HCT116 (cell line): ENCODE data around the gene OR10G7. TPM values are rescaled to one million over a fixed set of nuclear protein-coding genes. Genes with fewer than 3 reads are reported as not detected.

Source experiments
- ATAC-seq: fragments of 200-7000 bp; cut with Tn5 transposase; 2 replicates; pipeline ENCODE4 v1.9.1; 2020; ENCODE audit warnings: mild to moderate bottlenecking, moderate library complexity
- BruUV-seq: library from RNA; stranded (reverse); fragments of 400-500 nt; replicated peaks from 2 replicates; lab custom pipeline; 2021; lab: Mats Ljungman, UMichigan
- CTCF ChIA-PET: fragments of 300-600 bp; sonication (Branson Sonifier 250); formaldehyde crosslinking; loops from one replicate; lab custom pipeline; 2021; ENCODE audit warnings: antibody characterized with exemption; lab: Charles Lee
- POLR2A ChIA-PET: fragments of 300-600, 350-600 bp; sonication (Branson Sonifier 250); formaldehyde crosslinking; loops from one replicate; lab custom pipeline; 2021; ENCODE audit warnings: antibody characterized with exemption; lab: Charles Lee
- RAD21 ChIA-PET, 2 experiments: fragments of 300-600 bp; sonication (Branson Sonifier 250); formaldehyde crosslinking; loops; one replicate each; lab custom pipeline; 2023; ENCODE audit warnings: low total read pairs in 2 of 2; ENCODE audit not compliant: uncharacterized antibody in 2 of 2, unreplicated experiment in 2 of 2, low non-redundant PET in 1 of 2; lab: Charles Lee
- DNase-seq: peaks from one replicate; pipeline ENCODE4 v3.0.0-alpha.2; 2010; ENCODE audit warnings: low read depth, low spot score
- H2AFZ ChIP-seq: fragments of 200-600 bp; shearing (Covaris generic), sonication (generic); 2 replicates; pipeline ENCODE4 v1.6.1; 2017; ENCODE audit warnings: low read depth, mixed run types, mixed read lengths, antibody characterized with exemption, low read length; ENCODE audit not compliant: poor library complexity, severe bottlenecking
- H3K27ac ChIP-seq: 2 replicates; pipeline ENCODE4 v1.5.1; 2012; ENCODE audit warnings: low read depth, low read length
- H3K27me3 ChIP-seq: fragments of 200-600 bp; sonication (generic); 2 replicates; pipeline ENCODE4 v1.6.1; 2016; ENCODE audit warnings: mixed run types, low read length, mixed read lengths; ENCODE audit not compliant: insufficient read depth
- H3K36me3 ChIP-seq, 2 experiments: fragments of 200-500 bp in 1 of 2; fragments of 200-600 bp in 1 of 2; sonication (Bioruptor generic) in 1 of 2; sonication (generic) in 1 of 2; 2 replicates each; pipeline versions ENCODE4 v1.5.1 to v1.6.1; 2014 to 2016; ENCODE audit warnings: low read length in 2 of 2, inconsistent platforms in 1 of 2, mixed read lengths in 1 of 2, mixed run types in 1 of 2; ENCODE audit not compliant: insufficient read depth in 2 of 2, control insufficient read depth in 1 of 2
- H3K4me1 ChIP-seq, 2 experiments: fragments of 200-600 bp in 1 of 2; sonication (generic) in 1 of 2; 2 replicates each; pipeline versions ENCODE4 v1.5.1 to v1.6.1; 2012 to 2017; ENCODE audit warnings: low read length in 2 of 2, inconsistent platforms in 1 of 2, mild to moderate bottlenecking in 1 of 2, mixed read lengths in 1 of 2, mixed run types in 1 of 2, moderate library complexity in 1 of 2; ENCODE audit not compliant: insufficient read depth in 2 of 2, control insufficient read depth in 1 of 2
- H3K4me2 ChIP-seq: fragments of 200-600 bp; sonication (generic); 2 replicates; pipeline ENCODE4 v1.6.1; 2017; ENCODE audit warnings: mixed run types, low read length, mixed read lengths
- H3K4me3 ChIP-seq, 2 experiments: fragments of 200-600 bp in 1 of 2; sonication (generic) in 1 of 2; replicated peaks in 1 of 2; 2 replicates each; pipeline ENCODE4 v1.5.1; 2011 to 2016; ENCODE audit warnings: low read length in 2 of 2, control low read depth in 1 of 2, low read depth in 1 of 2, mild to moderate bottlenecking in 1 of 2, mixed read lengths in 1 of 2, mixed run types in 1 of 2
- H3K79me2 ChIP-seq: fragments of 200-600 bp; sonication (generic); 2 replicates; pipeline ENCODE4 v1.6.1; 2017; ENCODE audit warnings: mild to moderate bottlenecking, mixed run types, low read length, moderate library complexity, mixed read lengths; ENCODE audit not compliant: insufficient read depth
- H3K9ac ChIP-seq: fragments of 200-600 bp; sonication (generic); 2 replicates; pipeline ENCODE4 v1.6.1; 2016; ENCODE audit warnings: low read length, mixed read lengths
- H3K9me2 ChIP-seq: fragments of 200-600 bp; sonication (generic), shearing (Covaris generic); 2 replicates; pipeline ENCODE4 v1.6.1; 2017; ENCODE audit warnings: mixed run types, mild to moderate bottlenecking, moderate library complexity; ENCODE audit not compliant: insufficient read depth
- H3K9me3 ChIP-seq, 2 experiments: fragments of 200-500 bp in 1 of 2; fragments of 200-600 bp in 1 of 2; sonication (Bioruptor generic) in 1 of 2; sonication (generic) in 1 of 2; 2 replicates each; pipeline ENCODE4 v1.6.1; 2014 to 2017; ENCODE audit warnings: low read length in 2 of 2, mixed read lengths in 2 of 2, inconsistent platforms in 1 of 2, low read depth in 1 of 2, mild to moderate bottlenecking in 1 of 2, mixed run types in 1 of 2, moderate library complexity in 1 of 2; ENCODE audit not compliant: control insufficient read depth in 1 of 2, insufficient read depth in 1 of 2
- H4K20me1 ChIP-seq: fragments of 200-600 bp; sonication (generic), shearing (Covaris generic); 2 replicates; pipeline ENCODE4 v1.6.1; 2017; ENCODE audit warnings: mixed run types, mild to moderate bottlenecking, moderate library complexity; ENCODE audit not compliant: insufficient read depth
- CEBPB ChIP-seq: IDR thresholded peaks from 2 replicates; pipeline ENCODE4 v1.6.1; 2012; ENCODE audit warnings: low read depth
- EGR1 ChIP-seq: IDR thresholded peaks from 2 replicates; pipeline ENCODE4 v1.6.1; 2012; ENCODE audit warnings: low read depth
- ELF1 ChIP-seq: IDR thresholded peaks from 2 replicates; pipeline ENCODE4 v1.6.1; 2012; ENCODE audit warnings: low read depth, borderline replicate concordance
- EZH2 ChIP-seq: fragments of 200-600 bp; sonication (generic); IDR thresholded peaks from 2 replicates; pipeline ENCODE4 v1.6.1; 2017; ENCODE audit warnings: antibody characterized with exemption, mixed run types
- EZH2phosphoT487 ChIP-seq: fragments of 200-600 bp; IDR thresholded peaks from 2 replicates; pipeline ENCODE4 v1.6.1; 2018; ENCODE audit warnings: antibody characterized with exemption, borderline replicate concordance
- JUND ChIP-seq: IDR thresholded peaks from 2 replicates; pipeline ENCODE4 v1.6.1; 2012
- POLR2AphosphoS5 ChIP-seq: IDR thresholded peaks from 2 replicates; pipeline ENCODE4 v1.6.1; 2011; ENCODE audit warnings: mild to moderate bottlenecking, low read depth, low read length, moderate library complexity
- SP1 ChIP-seq: IDR thresholded peaks from 2 replicates; pipeline ENCODE4 v1.6.1; 2012; ENCODE audit warnings: low read depth
- SRF ChIP-seq: IDR thresholded peaks from 2 replicates; pipeline ENCODE4 v1.6.1; 2012; ENCODE audit warnings: low read depth
- TCF7L2 ChIP-seq: IDR thresholded peaks from 2 replicates; pipeline ENCODE4 v1.7.0; 2011; ENCODE audit warnings: borderline replicate concordance, inconsistent platforms; ENCODE audit not compliant: insufficient read depth, insufficient read length; ENCODE audit errors: extremely low read depth
- YY1 ChIP-seq: IDR thresholded peaks from 2 replicates; pipeline ENCODE4 v1.6.1; 2011; ENCODE audit warnings: low read length, low read depth, moderate library complexity, mild to moderate bottlenecking; ENCODE audit not compliant: insufficient replicate concordance; ENCODE audit errors: extremely low read depth
- ZFX ChIP-seq: fragments of 450-650 bp; IDR thresholded peaks from 2 replicates; pipeline ENCODE4 v1.6.1; 2017
- intact Hi-C: fragments of 100-400 bp; cut with micrococcal nuclease; formaldehyde crosslinking; loops from 2 replicates; pipeline ENCODE4 v1.10.0; 2022
- total RNA-seq: library from RNA; stranded (reverse); gene quantifications from one replicate; pipeline ENCODE4 v1.2.1, GENCODE V29; 2021; ENCODE audit not compliant: unreplicated experiment
- TF ChIP-seq, protein P1 (sequence below): IDR thresholded peaks from 2 replicates; pipeline ENCODE4 v1.6.1; 2012; ENCODE audit warnings: low read depth
- TF ChIP-seq, protein P2 (sequence below): IDR thresholded peaks from 2 replicates; pipeline ENCODE4 v1.6.1; 2012
- TF ChIP-seq, protein P3 (sequence below), 3 experiments: fragments of 200-600 bp in 1 of 3; sonication (generic) in 1 of 3; IDR thresholded peaks in 2 of 3; conservative IDR thresholded peaks in 1 of 3; 2 replicates each; pipeline ENCODE4 v1.5.1; 2012 to 2017; ENCODE audit warnings: low read depth in 2 of 3, low read length in 2 of 3, antibody characterized with exemption in 1 of 3, borderline replicate concordance in 1 of 3, control low read depth in 1 of 3, mild to moderate bottlenecking in 1 of 3, mixed read lengths in 1 of 3, mixed run types in 1 of 3, moderate library complexity in 1 of 3; ENCODE audit not compliant: insufficient read depth in 1 of 3
- TF ChIP-seq, protein P4 (sequence below): IDR thresholded peaks from 2 replicates; pipeline ENCODE4 v1.6.1; 2012
- TF ChIP-seq, protein P5 (sequence below): IDR thresholded peaks from 2 replicates; pipeline ENCODE4 v1.6.1; 2011; ENCODE audit warnings: mild to moderate bottlenecking, low read length, moderate library complexity; ENCODE audit not compliant: insufficient replicate concordance; ENCODE audit errors: extremely low read depth

The OR10G7 gene
- total RNA-seq, 1 experiment from 2014 or later = not detected

DNA sequence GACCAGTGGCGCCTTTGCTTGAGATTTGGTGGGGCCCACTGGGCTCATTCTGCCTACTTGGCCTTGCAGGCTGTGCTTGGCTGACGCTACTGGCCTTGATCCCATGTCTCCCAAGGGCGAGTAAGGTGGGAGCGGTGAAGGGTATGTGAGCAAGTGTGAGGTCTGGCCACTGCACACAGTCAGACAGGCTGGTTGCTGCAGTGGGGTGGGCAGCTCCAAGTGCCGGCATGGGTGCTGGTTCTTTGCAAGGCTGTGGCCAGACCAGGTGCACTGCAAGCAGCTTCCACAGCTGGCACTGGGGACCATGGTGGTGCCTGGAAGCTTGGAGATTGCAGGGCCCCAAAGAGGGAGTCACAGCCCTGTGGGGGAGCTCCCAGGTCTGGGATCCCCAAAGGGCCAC lies 33.4 kb upstream of the OR10G7 start:
- BruUV-seq = no TSS peak
- H3K9me3 ChIP-seq = no peaks in the 10 kb centered on the region
- no peaks in the 10 kb centered on the region for H4K20me1 ChIP-seq
- intact Hi-C loops = loop anchor here (5.0 kb wide), 2 partner anchors 258 to 513 kb away; no protein-coding TSS in a partner anchor
- H3K36me3 ChIP-seq = no peaks in the 10 kb centered on the region
- TF ChIP-seq EZH2 (no peak), CEBPB (no peak), EGR1 (no peak), SP1 (no peak), ZFX (no peak), POLR2AphosphoS5 (no peak), TCF7L2 (no peak), JUND (no peak), ELF1 (no peak), EZH2phosphoT487 (no peak), YY1 (no peak), SRF (no peak)
- TF ChIP-seq, protein P1, sequence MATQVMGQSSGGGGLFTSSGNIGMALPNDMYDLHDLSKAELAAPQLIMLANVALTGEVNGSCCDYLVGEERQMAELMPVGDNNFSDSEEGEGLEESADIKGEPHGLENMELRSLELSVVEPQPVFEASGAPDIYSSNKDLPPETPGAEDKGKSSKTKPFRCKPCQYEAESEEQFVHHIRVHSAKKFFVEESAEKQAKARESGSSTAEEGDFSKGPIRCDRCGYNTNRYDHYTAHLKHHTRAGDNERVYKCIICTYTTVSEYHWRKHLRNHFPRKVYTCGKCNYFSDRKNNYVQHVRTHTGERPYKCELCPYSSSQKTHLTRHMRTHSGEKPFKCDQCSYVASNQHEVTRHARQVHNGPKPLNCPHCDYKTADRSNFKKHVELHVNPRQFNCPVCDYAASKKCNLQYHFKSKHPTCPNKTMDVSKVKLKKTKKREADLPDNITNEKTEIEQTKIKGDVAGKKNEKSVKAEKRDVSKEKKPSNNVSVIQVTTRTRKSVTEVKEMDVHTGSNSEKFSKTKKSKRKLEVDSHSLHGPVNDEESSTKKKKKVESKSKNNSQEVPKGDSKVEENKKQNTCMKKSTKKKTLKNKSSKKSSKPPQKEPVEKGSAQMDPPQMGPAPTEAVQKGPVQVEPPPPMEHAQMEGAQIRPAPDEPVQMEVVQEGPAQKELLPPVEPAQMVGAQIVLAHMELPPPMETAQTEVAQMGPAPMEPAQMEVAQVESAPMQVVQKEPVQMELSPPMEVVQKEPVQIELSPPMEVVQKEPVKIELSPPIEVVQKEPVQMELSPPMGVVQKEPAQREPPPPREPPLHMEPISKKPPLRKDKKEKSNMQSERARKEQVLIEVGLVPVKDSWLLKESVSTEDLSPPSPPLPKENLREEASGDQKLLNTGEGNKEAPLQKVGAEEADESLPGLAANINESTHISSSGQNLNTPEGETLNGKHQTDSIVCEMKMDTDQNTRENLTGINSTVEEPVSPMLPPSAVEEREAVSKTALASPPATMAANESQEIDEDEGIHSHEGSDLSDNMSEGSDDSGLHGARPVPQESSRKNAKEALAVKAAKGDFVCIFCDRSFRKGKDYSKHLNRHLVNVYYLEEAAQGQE = no peak
- TF ChIP-seq, protein P2, sequence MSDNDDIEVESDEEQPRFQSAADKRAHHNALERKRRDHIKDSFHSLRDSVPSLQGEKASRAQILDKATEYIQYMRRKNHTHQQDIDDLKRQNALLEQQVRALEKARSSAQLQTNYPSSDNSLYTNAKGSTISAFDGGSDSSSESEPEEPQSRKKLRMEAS = no peak
- TF ChIP-seq, protein P3, sequence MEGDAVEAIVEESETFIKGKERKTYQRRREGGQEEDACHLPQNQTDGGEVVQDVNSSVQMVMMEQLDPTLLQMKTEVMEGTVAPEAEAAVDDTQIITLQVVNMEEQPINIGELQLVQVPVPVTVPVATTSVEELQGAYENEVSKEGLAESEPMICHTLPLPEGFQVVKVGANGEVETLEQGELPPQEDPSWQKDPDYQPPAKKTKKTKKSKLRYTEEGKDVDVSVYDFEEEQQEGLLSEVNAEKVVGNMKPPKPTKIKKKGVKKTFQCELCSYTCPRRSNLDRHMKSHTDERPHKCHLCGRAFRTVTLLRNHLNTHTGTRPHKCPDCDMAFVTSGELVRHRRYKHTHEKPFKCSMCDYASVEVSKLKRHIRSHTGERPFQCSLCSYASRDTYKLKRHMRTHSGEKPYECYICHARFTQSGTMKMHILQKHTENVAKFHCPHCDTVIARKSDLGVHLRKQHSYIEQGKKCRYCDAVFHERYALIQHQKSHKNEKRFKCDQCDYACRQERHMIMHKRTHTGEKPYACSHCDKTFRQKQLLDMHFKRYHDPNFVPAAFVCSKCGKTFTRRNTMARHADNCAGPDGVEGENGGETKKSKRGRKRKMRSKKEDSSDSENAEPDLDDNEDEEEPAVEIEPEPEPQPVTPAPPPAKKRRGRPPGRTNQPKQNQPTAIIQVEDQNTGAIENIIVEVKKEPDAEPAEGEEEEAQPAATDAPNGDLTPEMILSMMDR (IDR thresholded peaks at IDR 0.05 in 2 of 3, conservative IDR thresholded peaks at IDR 0.05 in 1 of 3; ENCODE audit: borderline replicate concordance in 1 of 3, insufficient read depth in 1 of 3, low read depth in 2 of 3, low read length in 2 of 3) = no peak
- TF ChIP-seq, protein P4, sequence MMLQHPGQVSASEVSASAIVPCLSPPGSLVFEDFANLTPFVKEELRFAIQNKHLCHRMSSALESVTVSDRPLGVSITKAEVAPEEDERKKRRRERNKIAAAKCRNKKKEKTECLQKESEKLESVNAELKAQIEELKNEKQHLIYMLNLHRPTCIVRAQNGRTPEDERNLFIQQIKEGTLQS = no peak
- TF ChIP-seq, protein P5, sequence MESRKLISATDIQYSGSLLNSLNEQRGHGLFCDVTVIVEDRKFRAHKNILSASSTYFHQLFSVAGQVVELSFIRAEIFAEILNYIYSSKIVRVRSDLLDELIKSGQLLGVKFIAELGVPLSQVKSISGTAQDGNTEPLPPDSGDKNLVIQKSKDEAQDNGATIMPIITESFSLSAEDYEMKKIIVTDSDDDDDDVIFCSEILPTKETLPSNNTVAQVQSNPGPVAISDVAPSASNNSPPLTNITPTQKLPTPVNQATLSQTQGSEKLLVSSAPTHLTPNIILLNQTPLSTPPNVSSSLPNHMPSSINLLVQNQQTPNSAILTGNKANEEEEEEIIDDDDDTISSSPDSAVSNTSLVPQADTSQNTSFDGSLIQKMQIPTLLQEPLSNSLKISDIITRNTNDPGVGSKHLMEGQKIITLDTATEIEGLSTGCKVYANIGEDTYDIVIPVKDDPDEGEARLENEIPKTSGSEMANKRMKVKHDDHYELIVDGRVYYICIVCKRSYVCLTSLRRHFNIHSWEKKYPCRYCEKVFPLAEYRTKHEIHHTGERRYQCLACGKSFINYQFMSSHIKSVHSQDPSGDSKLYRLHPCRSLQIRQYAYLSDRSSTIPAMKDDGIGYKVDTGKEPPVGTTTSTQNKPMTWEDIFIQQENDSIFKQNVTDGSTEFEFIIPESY = no peak
- POLR2A ChIA-PET = no interaction called here
- CTCF ChIA-PET = interaction anchor here (1.0 kb wide), 1 partner anchor 793 kb away, joined by 7 read pairs; no protein-coding TSS in a partner anchor
- no peak overlapping the region for H3K4me2 ChIP-seq
- H3K27ac ChIP-seq = no peak overlapping the region
- H3K27me3 ChIP-seq = peaks cover 17% of the 10 kb centered on the region
- H3K9me2 ChIP-seq = no peaks in the 10 kb centered on the region
- ATAC-seq (no peak), DNase-seq (no peak)
- H3K9ac ChIP-seq = no peak overlapping the region
- no peak overlapping the region for H3K4me3 ChIP-seq
- RAD21 ChIA-PET = no interaction called here
- peaks cover 0 to 3% of the 10 kb centered on the region in 2 experiments; a peak in 2 of 4 replicates for H3K4me1 ChIP-seq
- H3K79me2 ChIP-seq = no peaks in the 10 kb centered on the region
- no peak overlapping the region for H2AFZ ChIP-seq
